Loucy (cell line): ENCODE results near the gene ZNF785.
"Not testable (repeated sequence)": the region's sequence is repeated elsewhere in the genome, so short reads cannot be mapped to it uniquely, and the experiment has no call there.

Source experiments
- H2AFZ ChIP-seq: fragments of 200-600 bp; sonication (generic); 2 replicates; pipeline ENCODE4 v1.6.0; 2016; ENCODE audit warnings: antibody characterized with exemption, mild to moderate bottlenecking, low read length, moderate library complexity
- H3F3A ChIP-seq: fragments of 200-600 bp; 2 replicates; pipeline ENCODE4 v1.6.0; 2016; ENCODE audit warnings: antibody characterized with exemption, low read depth, mild to moderate bottlenecking
- H3K27me3 ChIP-seq: fragments of 200-600 bp; sonication (generic); 2 replicates; pipeline ENCODE4 v1.6.1; 2014; ENCODE audit warnings: low read length, mild to moderate bottlenecking; ENCODE audit not compliant: insufficient read depth, poor library complexity, severe bottlenecking
- H3K36me3 ChIP-seq: fragments of 200-600 bp; sonication (generic); 2 replicates; pipeline ENCODE4 v1.6.1; 2016; ENCODE audit warnings: low read length; ENCODE audit not compliant: insufficient read depth
- H3K4me1 ChIP-seq: fragments of 200-600 bp; sonication (generic); 2 replicates; pipeline ENCODE4 v1.5.1; 2014; ENCODE audit warnings: low read length, mild to moderate bottlenecking; ENCODE audit not compliant: insufficient read depth, poor library complexity, severe bottlenecking
- H3K4me2 ChIP-seq: fragments of 200-600 bp; sonication (generic); 2 replicates; pipeline ENCODE4 v1.6.0; 2014; ENCODE audit warnings: antibody characterized with exemption, low read length, low read depth, mild to moderate bottlenecking; ENCODE audit not compliant: poor library complexity, severe bottlenecking
- H3K4me3 ChIP-seq: fragments of 200-600 bp; sonication (generic); 2 replicates; pipeline ENCODE4 v1.5.1; 2014; ENCODE audit warnings: low read length, mild to moderate bottlenecking, mixed read lengths; ENCODE audit not compliant: poor library complexity, severe bottlenecking
- H3K79me2 ChIP-seq: fragments of 200-600 bp; sonication (generic); 2 replicates; pipeline ENCODE4 v1.6.1; 2014; ENCODE audit warnings: low read length; ENCODE audit not compliant: insufficient read depth
- H3K9ac ChIP-seq: fragments of 200-600 bp; sonication (generic); 2 replicates; pipeline ENCODE4 v1.6.0; 2014; ENCODE audit warnings: mild to moderate bottlenecking, low read depth, low read length, moderate library complexity; ENCODE audit not compliant: poor library complexity, severe bottlenecking
- H3K9me2 ChIP-seq: fragments of 200-600 bp; sonication (generic); replicated peaks from 2 replicates; pipeline ENCODE4 v1.6.1; 2016; ENCODE audit warnings: low read depth, low read length, mixed read lengths
- H3K9me3 ChIP-seq: fragments of 200-600 bp; sonication (generic); 2 replicates; pipeline ENCODE4 v1.6.1; 2014; ENCODE audit warnings: mild to moderate bottlenecking, antibody characterized with exemption, low read length, low read depth; ENCODE audit not compliant: insufficient read depth
- H4K20me1 ChIP-seq: fragments of 200-600 bp; sonication (generic); 2 replicates; pipeline ENCODE4 v1.6.0; 2014; ENCODE audit warnings: antibody characterized with exemption, low read length, mild to moderate bottlenecking; ENCODE audit not compliant: insufficient read depth, poor library complexity, severe bottlenecking
- EZH2phosphoT487 ChIP-seq: fragments of 200-600 bp; IDR thresholded peaks from 2 replicates; pipeline ENCODE4 v1.6.1; 2018; ENCODE audit warnings: antibody characterized with exemption, mild to moderate bottlenecking, moderate library complexity, borderline replicate concordance
- TF ChIP-seq, protein P1 (sequence below): fragments of 200-600 bp; sonication (generic); conservative IDR thresholded peaks from 2 replicates; pipeline ENCODE4 v1.5.1; 2014; ENCODE audit warnings: mild to moderate bottlenecking, antibody characterized with exemption, low read length

Gene ZNF785

DNA sequence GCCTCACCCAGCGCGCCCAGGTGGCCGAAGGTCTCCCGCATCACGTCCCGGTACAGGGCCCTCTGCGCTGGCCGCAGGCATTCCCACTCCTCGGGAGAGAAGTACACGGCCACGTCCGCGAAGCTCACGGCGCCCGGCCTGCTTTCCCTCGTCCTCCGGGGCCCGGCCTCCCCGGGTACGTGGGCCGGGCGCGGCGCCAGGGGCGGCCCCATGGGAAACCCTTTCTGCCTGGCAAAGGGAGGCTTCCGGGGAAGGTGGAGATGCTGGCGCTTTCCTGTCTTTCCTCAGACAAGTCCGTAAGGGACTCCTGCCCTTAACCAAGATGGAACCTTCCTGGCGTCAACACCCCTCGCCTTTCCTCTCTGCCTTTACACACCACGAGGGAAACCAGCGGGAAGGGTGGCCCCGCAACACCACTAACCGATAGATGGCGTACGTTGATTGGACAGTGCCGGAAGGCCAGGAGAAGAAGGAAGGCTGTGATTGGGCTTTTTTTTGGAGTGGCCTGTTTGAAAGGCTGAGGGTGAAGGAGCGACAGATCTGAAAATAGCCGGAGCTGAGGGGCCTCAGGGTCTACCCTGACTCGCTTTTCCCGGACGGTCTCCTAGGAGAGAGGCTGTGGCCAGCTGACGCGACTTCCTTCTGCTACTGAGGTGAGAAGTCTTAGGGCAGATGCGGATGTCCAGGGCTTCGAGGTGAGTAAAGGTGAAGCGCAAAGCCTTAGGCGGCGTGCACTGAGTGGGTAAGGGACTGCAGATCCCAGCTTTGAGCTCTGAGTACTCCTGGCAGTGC lies at the start of gene ZNF785:
Gene ZNF785, minus strand, starts transcription at position 298 of the 792 bp plus-strand sequence. Its CDS starts 86 bp downstream, at position 212.
- H3K9ac ChIP-seq, result peak within 1 kb of the TSS; percentile 98
- H3K79me2 ChIP-seq, result peaks cover 75% of the 10 kb centered on the region
- peak within 1 kb of the TSS; percentile 79 for H2AFZ ChIP-seq
- H3K9me2 ChIP-seq, result no peaks in the 10 kb centered on the region
- H3K36me3 ChIP-seq, result no peaks in the 10 kb centered on the region
- no peaks in the 10 kb centered on the region for H3K9me3 ChIP-seq
- H3K4me3 ChIP-seq, result peak within 1 kb of the TSS; percentile 95
- H3K4me1 ChIP-seq, result peaks cover 26% of the 10 kb centered on the region
- no peak for TF ChIP-seq EZH2phosphoT487
- TF ChIP-seq, protein P1, sequence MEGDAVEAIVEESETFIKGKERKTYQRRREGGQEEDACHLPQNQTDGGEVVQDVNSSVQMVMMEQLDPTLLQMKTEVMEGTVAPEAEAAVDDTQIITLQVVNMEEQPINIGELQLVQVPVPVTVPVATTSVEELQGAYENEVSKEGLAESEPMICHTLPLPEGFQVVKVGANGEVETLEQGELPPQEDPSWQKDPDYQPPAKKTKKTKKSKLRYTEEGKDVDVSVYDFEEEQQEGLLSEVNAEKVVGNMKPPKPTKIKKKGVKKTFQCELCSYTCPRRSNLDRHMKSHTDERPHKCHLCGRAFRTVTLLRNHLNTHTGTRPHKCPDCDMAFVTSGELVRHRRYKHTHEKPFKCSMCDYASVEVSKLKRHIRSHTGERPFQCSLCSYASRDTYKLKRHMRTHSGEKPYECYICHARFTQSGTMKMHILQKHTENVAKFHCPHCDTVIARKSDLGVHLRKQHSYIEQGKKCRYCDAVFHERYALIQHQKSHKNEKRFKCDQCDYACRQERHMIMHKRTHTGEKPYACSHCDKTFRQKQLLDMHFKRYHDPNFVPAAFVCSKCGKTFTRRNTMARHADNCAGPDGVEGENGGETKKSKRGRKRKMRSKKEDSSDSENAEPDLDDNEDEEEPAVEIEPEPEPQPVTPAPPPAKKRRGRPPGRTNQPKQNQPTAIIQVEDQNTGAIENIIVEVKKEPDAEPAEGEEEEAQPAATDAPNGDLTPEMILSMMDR, result peak; percentile 19; the same call in 1 of the 2 replicates
- H3K27me3 ChIP-seq, result peaks cover 3% of the 10 kb centered on the region
- H3K4me2 ChIP-seq, result peak within 1 kb of the TSS; percentile 81
- no peaks in the 10 kb centered on the region for H3F3A ChIP-seq
- peaks cover 4% of the 10 kb centered on the region for H4K20me1 ChIP-seq

GRCh38 chr16:30633526-30633925 lies 48.0 kb upstream of the ZNF785 start:
- Histone ChIP-seq H3K9me2 (no peaks in the 10 kb centered on the region), H3F3A (no peaks in the 10 kb centered on the region), H2AFZ (peak overlapping the region; percentile 71), H3K9ac (peak overlapping the region; percentile 85), H3K79me2 (peaks cover 22% of the 10 kb centered on the region), H3K4me1 (peaks cover 5% of the 10 kb centered on the region), H3K27me3 (no peaks in the 10 kb centered on the region), H4K20me1 (no peaks in the 10 kb centered on the region), H3K36me3 (no peaks in the 10 kb centered on the region), H3K4me2 (peak overlapping the region; percentile 67), H3K9me3 (no peaks in the 10 kb centered on the region), H3K4me3 (peak overlapping the region; percentile 86)
- TF ChIP-seq, protein P1, result no peak
- TF ChIP-seq EZH2phosphoT487, result no peak

DNA sequence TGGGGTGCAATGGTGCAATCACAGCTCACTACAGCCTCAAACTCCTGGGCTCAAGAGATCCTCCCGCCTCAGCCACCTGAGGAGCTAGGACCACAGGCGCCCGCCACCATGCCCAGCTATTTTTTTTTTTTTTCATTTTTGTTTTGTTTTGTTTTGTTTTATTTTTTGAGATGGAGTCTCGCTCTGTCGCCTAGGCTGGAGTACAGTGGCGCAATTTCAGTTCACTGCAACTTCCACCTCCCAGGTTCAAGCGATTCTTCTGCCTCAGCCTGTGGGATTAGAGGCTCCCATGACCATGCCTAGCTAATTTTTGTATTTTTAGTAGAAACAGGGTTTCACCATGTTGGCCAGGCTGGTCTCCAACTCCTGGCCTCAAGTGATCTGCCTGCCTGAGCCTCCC lies 47.0 kb upstream of the ZNF785 start:
- not testable (repeated sequence) for H2AFZ ChIP-seq, H3K4me1 ChIP-seq, H3K9ac ChIP-seq, H3K27me3 ChIP-seq, H3K9me3 ChIP-seq, H3F3A ChIP-seq, H3K4me3 ChIP-seq, H3K4me2 ChIP-seq, H3K36me3 ChIP-seq, H4K20me1 ChIP-seq, H3K9me2 ChIP-seq
- peaks cover 22% of the 10 kb centered on the region for H3K79me2 ChIP-seq
